GM18907 (cell line): ENCODE results near the gene ICAM4.
A peak's percentile ranks its signal among the peaks of the same experiment; 100 is the strongest.
"Not testable (repeated sequence)": the region's sequence is repeated elsewhere in the genome, so short reads cannot be mapped to it uniquely, and the experiment has no call there.

Experiments used
- ATAC-seq: cut with Tn5 transposase; IDR thresholded peaks from one replicate; pipeline ENCODE4 v1.9.1; 2021; ENCODE audit warnings: mild to moderate bottlenecking, moderate library complexity; ENCODE audit not compliant: unreplicated experiment

ICAM4 gene

GRCh38 chr19:10268071-10268470, 18.7 kb upstream of the ICAM4 start:
- no peak for ATAC-seq

GRCh38 chr19:10269333-10270179, 17.2 kb upstream of the ICAM4 start:
- ATAC-seq = peak; percentile 43

- peak; percentile 45 for ATAC-seq
Measured at GRCh38 chr19:10270180-10270615, 16.6 kb upstream of the ICAM4 start.

GRCh38 chr19:10270616-10271394, 15.9 kb upstream of the ICAM4 start, which contains the start of gene ICAM1:
Gene ICAM1 (plus strand): TSS chr19:10271120. CDS start chr19:10271160, 40 bp downstream.
- peak; percentile 48 for ATAC-seq

- peak; percentile 26 for ATAC-seq
Measured at GRCh38 chr19:10271543-10272086, 15.1 kb upstream of the ICAM4 start.

- no peak for ATAC-seq
Measured at GRCh38 chr19:10274589-10274988, 12.2 kb upstream of the ICAM4 start.

- ATAC-seq = no peak
Measured at GRCh38 chr19:10277795-10278589, 8.8 kb upstream of the ICAM4 start.

- ATAC-seq = no peak
Measured at GRCh38 chr19:10278935-10279334, 7.8 kb upstream of the ICAM4 start.

- no peak for ATAC-seq
Measured at GRCh38 chr19:10279737-10280442, 6.9 kb upstream of the ICAM4 start.

- ATAC-seq = not testable (repeated sequence)
Measured at GRCh38 chr19:10282043-10282442, 4.7 kb upstream of the ICAM4 start.

GRCh38 chr19:10283301-10284064, 3.3 kb upstream of the ICAM4 start:
- ATAC-seq = no peak

- no peak for ATAC-seq
Measured at GRCh38 chr19:10284065-10284959, 2.4 kb upstream of the ICAM4 start.

- no peak for ATAC-seq
Measured at GRCh38 chr19:10284960-10285278, 1.8 kb upstream of the ICAM4 start.

- no peak for ATAC-seq
Measured at GRCh38 chr19:10285393-10285792, 1.4 kb upstream of the ICAM4 start.

- ATAC-seq = no peak
Measured at GRCh38 chr19:10288662-10289166, 2.0 kb downstream of the ICAM4 start.

- no peak for ATAC-seq
Measured at GRCh38 chr19:10289167-10289835, 2.5 kb downstream of the ICAM4 start.

- ATAC-seq = no peak
Measured at GRCh38 chr19:10289836-10290356, 3.1 kb downstream of the ICAM4 start, which contains the start of gene ICAM5. Gene ICAM5 (plus strand): TSS chr19:10289952. CDS start chr19:10290044, 92 bp downstream.
